Embryonic facial prominence (tissue), 1 donor: ENCODE measurements around the gene DPP10.

ENCODE experiments used
- DNase-seq: peaks from one replicate; pipeline ENCODE4 v3.0.0-alpha.2; 2016; ENCODE audit errors: extremely low spot score

DPP10 gene

GRCh38 chr2:114598329-114598728 lies 155.9 kb downstream of the DPP10 start:
- DNase-seq = no peak

- DNase-seq = no peak
These were observed 166.8 kb downstream of the DPP10 start for GRCh38 chr2:114609203-114609602.

DNA sequence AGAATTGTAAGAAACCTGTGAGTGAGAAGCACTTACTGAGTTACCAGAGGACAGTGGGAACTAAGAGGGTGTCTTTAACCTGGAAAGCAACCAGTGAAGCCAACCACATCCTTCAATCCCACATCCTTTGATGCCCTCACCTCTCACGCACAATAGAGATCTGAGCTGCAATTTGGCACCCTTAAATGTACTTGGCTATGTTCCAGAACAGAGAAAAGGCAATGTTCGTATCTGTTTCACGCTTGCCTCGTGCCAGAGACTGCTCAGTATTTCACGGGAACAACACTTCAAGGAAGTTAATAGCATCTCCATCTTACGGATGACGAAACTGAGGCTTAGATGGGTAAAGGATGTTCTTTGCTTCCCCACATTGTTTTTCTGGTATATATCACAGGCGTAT lies 167.4 kb downstream of the DPP10 start:
- no peak for DNase-seq

DNA sequence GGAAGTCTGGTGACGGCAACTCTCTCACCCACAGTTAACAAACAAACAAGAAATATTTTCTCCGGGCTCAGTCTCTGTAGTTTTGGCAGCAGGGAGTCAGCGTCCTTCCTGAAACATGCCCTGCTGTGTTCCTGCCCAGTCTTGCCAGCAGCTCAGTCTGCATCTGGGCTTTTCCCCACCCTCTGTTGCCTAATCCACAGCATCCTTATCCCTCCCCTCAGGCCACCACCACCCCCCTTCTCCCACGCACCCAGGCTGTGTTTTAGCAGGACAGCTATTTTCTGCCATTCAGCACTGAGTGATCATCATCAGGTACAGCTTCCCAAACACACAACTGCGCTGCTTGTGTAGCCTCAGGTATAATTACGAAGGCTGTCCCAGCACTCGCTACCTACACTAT lies 168.2 kb downstream of the DPP10 start:
- no peak for DNase-seq

DNA sequence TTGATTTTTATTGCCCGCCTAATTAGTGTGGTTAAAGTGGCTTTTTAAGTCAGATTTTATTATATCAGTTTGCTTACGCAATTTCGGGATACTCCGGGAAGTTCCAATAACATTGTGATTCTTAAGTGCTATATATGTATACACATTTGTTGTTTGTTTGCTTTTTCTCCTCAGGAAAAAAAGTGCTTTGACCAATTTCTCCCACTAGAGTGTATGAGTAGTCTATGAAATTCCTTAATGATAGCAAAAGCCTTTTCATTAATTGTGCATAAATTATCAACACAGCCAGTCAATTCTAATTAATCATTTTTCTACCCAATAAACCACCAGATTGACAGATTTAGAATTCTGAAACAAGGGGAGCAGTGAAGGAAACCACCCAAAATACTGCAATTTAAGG lies 172.2 kb downstream of the DPP10 start:
- no peak for DNase-seq

- DNase-seq = no peak
These were observed 186.0 kb downstream of the DPP10 start for GRCh38 chr2:114628481-114628880.

DNA sequence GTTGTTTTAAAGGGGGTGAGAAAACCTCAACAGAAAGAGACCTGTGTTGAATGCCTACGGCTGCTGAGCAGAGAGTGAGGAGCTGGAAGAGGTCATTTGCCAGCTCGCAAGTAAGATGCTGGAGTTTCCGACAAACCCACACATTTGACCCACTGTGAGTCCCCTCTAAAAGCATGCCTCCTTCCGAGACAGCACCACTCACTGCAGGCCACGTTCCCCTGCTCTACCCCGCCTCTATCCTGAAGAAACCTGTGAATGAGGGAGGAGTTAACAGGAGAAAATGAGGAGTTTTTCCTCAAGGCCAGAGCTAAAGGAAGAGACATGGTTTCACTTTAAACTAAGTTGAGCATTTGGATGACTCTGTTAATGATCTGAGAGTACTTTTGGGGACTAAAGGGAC lies 188.7 kb downstream of the DPP10 start:
- DNase-seq = no peak

GRCh38 chr2:114642166-114642770 lies 199.8 kb downstream of the DPP10 start:
- DNase-seq = no peak

DNA sequence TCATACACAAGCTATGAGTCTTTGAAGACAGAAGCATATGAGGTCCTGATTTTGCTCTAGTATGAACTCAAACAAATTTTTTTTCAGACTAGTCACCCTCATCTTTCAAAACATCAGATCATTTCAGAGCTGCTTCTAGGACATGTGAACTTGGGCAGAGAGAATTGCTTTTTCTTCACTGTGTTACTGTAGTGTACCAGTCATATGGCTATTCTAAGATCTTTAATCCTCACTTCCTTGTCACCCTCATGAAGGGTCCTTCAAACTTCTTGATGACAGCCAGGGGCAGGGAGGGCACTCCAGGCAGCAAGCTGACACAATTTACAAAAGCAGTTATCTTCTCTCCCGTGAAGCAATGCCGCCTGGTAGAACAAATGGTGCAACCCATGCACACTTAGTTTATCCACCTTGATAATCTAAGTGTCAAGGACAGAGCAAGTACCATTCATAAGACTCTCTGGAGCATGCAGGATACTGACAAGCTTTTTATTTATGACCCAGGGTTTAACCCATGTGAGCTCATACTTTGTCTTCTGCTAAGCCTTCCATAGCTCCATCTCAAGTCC lies 200.6 kb downstream of the DPP10 start:
- no peak for DNase-seq

GRCh38 chr2:114651933-114652332 lies 209.5 kb downstream of the DPP10 start:
- DNase-seq = no peak

GRCh38 chr2:114659880-114660279 lies 217.4 kb downstream of the DPP10 start:
- no peak for DNase-seq

GRCh38 chr2:114661971-114662939 lies 219.8 kb downstream of the DPP10 start:
- no peak for DNase-seq

GRCh38 chr2:114668415-114668814 lies 226.0 kb downstream of the DPP10 start:
- no peak for DNase-seq

DNA sequence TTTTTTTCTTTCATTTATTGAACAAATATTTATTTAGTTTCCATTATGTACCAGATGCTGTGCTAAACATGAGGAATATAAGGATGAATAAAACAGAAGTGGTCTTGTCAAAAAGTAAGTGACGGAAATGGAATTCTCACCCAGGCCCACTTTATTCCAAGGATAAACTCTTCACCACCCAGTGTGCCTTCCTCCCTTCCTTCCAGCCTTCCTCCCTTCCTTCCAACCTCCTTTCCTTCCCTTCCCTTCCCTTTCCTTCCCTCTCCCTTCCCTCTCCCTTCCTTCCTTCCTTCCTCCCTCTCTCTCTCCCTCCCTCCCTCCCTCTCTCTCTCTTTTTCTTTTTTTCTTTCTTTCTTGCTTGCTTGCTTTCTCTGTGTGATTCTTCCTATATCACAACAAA lies 240.8 kb downstream of the DPP10 start:
- no peak for DNase-seq

GRCh38 chr2:114684403-114684802 lies 242.0 kb downstream of the DPP10 start:
- DNase-seq = no peak

GRCh38 chr2:114685102-114685501 lies 242.7 kb downstream of the DPP10 start:
- no peak for DNase-seq

DNA sequence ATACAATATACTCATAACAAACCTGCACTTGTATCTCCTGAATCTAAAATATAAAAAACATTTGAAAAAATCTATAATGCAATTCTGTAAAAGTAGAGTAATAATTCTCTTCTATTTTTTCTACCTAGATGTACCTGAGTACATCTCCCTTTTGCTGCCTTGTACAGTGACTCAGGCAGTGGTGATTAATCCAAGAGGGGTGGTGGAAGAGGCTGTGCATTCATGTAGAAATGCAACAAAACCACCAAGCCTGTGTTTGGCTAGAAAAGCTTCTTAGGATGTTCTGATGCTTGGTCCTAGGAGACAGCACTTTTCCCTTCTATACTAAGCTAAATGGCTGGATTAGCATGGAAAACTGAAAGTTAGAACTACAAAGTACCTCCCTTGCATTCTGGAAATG lies 245.8 kb downstream of the DPP10 start:
- DNase-seq = no peak

GRCh38 chr2:114698520-114698919 lies 256.1 kb downstream of the DPP10 start:
- no peak for DNase-seq

DNA sequence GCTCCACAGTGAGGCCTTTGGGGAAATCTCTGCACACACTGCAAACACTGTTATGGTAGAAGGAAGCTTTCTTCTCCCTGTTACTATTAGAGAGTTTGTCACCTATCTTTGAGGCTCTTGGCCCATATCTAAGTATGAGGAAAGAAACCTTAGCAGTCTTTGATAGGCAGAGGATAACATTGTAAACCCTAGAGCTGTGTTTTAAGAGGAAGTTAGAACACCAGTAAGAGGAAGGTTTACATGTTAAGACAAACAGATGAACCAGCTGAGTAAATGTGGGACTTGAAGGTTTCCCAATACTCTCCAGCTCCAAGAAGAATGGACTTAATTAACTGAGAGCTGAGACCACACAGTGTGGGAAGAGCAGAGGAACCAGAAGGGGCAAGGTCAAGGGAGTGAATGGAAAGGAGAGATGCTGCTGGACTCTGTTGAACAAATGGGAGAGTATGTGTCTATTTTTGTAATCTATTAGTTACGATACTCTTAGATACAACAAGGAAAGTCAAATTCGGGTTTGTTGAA lies 257.0 kb downstream of the DPP10 start:
- DNase-seq = no peak

- no peak for DNase-seq
These were observed 258.0 kb downstream of the DPP10 start for GRCh38 chr2:114700440-114700839.

GRCh38 chr2:114709936-114710850 lies 267.8 kb downstream of the DPP10 start:
- no peak for DNase-seq

DNA sequence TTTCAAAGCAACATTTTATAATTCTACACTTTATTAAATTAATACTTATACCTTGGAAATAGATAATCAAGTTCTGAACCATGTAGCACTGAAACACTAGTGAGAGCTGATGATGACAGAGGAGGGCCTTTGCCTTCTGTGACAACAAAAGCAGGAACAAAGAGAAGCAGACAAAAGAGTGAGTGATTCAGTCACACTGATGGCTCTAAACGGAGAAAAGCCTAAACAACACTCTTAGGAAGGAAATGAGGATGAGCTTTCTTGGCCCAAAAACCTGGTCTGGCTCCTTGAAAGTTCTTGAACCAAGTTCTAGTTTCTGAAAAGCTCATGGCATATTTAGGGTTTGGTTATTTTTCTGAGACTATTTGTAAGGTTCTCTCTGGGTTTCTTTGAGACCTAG lies 271.9 kb downstream of the DPP10 start:
- no peak for DNase-seq
